ENCODE results near the gene SH3RF3. TPM values are rescaled to one million over a fixed set of nuclear protein-coding genes. Genes with fewer than 3 reads are reported as not detected.

SH3RF3 gene
- polyA plus RNA-seq, 3 donors from 2014 or later, result not detected

GRCh38 chr2:109486711-109487535, 357.9 kb downstream of the SH3RF3 start:
- H3K9me3 Mint-ChIP-seq, result no peaks in the 10 kb centered on the region
- no peaks in the 10 kb centered on the region for H3K36me3 Mint-ChIP-seq
- no peak overlapping the region for H3K27ac Mint-ChIP-seq
- H3K27me3 Mint-ChIP-seq (ENCODE audit: low read depth in 3 of 3), result peaks cover 2 to 4% (median 3%) of the 10 kb centered on the region in 3 donors
- H3K4me1 Mint-ChIP-seq, result no peaks in the 10 kb centered on the region
- no peak overlapping the region for H3K4me3 Mint-ChIP-seq
- DNase-seq, result no peak

- peaks cover 2 to 4% (median 3%) of the 10 kb centered on the region in 3 donors for H3K27me3 Mint-ChIP-seq (ENCODE audit: low read depth in 3 of 3)
- H3K4me3 Mint-ChIP-seq, result no peak overlapping the region
- H3K4me1 Mint-ChIP-seq, result no peaks in the 10 kb centered on the region
- no peaks in the 10 kb centered on the region for H3K36me3 Mint-ChIP-seq
- H3K9me3 Mint-ChIP-seq, result no peaks in the 10 kb centered on the region
- DNase-seq, result no peak
- H3K27ac Mint-ChIP-seq, result no peak overlapping the region
These were observed 358.5 kb downstream of the SH3RF3 start for GRCh38 chr2:109487536-109487869.

- H3K27ac Mint-ChIP-seq, result no peak overlapping the region
- no peak overlapping the region for H3K4me3 Mint-ChIP-seq
- H3K9me3 Mint-ChIP-seq, result no peaks in the 10 kb centered on the region
- H3K4me1 Mint-ChIP-seq, result no peaks in the 10 kb centered on the region
- DNase-seq, result no peak
- no peaks in the 10 kb centered on the region for H3K36me3 Mint-ChIP-seq
- H3K27me3 Mint-ChIP-seq (ENCODE audit: low read depth in 3 of 3), result peaks cover 2 to 4% (median 3%) of the 10 kb centered on the region in 3 donors
These were observed 359.1 kb downstream of the SH3RF3 start for GRCh38 chr2:109487871-109488655.

- DNase-seq, result no peak
- H3K27me3 Mint-ChIP-seq (ENCODE audit: low read depth in 3 of 3), result peaks cover 0 to 4% (median 3%) of the 10 kb centered on the region in 3 donors
- H3K4me3 Mint-ChIP-seq, result no peak overlapping the region
- H3K9me3 Mint-ChIP-seq, result no peaks in the 10 kb centered on the region
- no peak overlapping the region for H3K27ac Mint-ChIP-seq
- H3K4me1 Mint-ChIP-seq, result no peaks in the 10 kb centered on the region
- H3K36me3 Mint-ChIP-seq, result no peaks in the 10 kb centered on the region
These were observed 360.3 kb downstream of the SH3RF3 start for GRCh38 chr2:109489296-109489695.

GRCh38 chr2:109493176-109493935, 364.4 kb downstream of the SH3RF3 start:
- no peaks in the 10 kb centered on the region for H3K9me3 Mint-ChIP-seq

GRCh38 chr2:109494351-109494750, 365.3 kb downstream of the SH3RF3 start:
- no peak for DNase-seq
- no peaks in the 10 kb centered on the region for H3K9me3 Mint-ChIP-seq
- H3K27ac Mint-ChIP-seq, result no peak overlapping the region
- H3K4me3 Mint-ChIP-seq, result no peak overlapping the region
- no peaks in the 10 kb centered on the region for H3K36me3 Mint-ChIP-seq
- H3K27me3 Mint-ChIP-seq (ENCODE audit: low read depth in 3 of 3), result peaks cover 0 to under 1% (median 0%) of the 10 kb centered on the region in 3 donors
- no peaks in the 10 kb centered on the region for H3K4me1 Mint-ChIP-seq

More at GRCh38 chr2:109493176-109493935, 364.4 kb downstream of the SH3RF3 start:
- DNase-seq, result no peak
- no peaks in the 10 kb centered on the region for H3K27me3 Mint-ChIP-seq (ENCODE audit: low read depth in 3 of 3)
- H3K4me1 Mint-ChIP-seq, result no peaks in the 10 kb centered on the region
- no peak overlapping the region for H3K27ac Mint-ChIP-seq
- no peak overlapping the region for H3K4me3 Mint-ChIP-seq
- no peaks in the 10 kb centered on the region for H3K36me3 Mint-ChIP-seq

GRCh38 chr2:109497463-109497862, 368.5 kb downstream of the SH3RF3 start:
- Mint-ChIP-seq H3K27ac (no peak overlapping the region), H3K36me3 (no peaks in the 10 kb centered on the region), H3K9me3 (no peaks in the 10 kb centered on the region), H3K4me3 (no peak overlapping the region), H3K4me1 (no peaks in the 10 kb centered on the region), H3K27me3 (ENCODE audit: low read depth in 3 of 3) (peaks cover 2 to 5% (median 4%) of the 10 kb centered on the region in 3 donors)
- no peak for DNase-seq

- H3K27ac Mint-ChIP-seq, result no peak overlapping the region
- H3K36me3 Mint-ChIP-seq, result no peaks in the 10 kb centered on the region
- H3K27me3 Mint-ChIP-seq (ENCODE audit: low read depth in 3 of 3), result peaks cover 2 to 6% (median 5%) of the 10 kb centered on the region in 3 donors
- no peak for DNase-seq
- no peaks in the 10 kb centered on the region for H3K4me1 Mint-ChIP-seq
- no peaks in the 10 kb centered on the region for H3K9me3 Mint-ChIP-seq
- H3K4me3 Mint-ChIP-seq, result no peak overlapping the region
These were observed 369.2 kb downstream of the SH3RF3 start for GRCh38 chr2:109497911-109498870.

- H3K27ac Mint-ChIP-seq, result no peak overlapping the region
- no peak for DNase-seq
- no peak overlapping the region for H3K4me3 Mint-ChIP-seq
- no peaks in the 10 kb centered on the region for H3K36me3 Mint-ChIP-seq
- H3K9me3 Mint-ChIP-seq, result no peaks in the 10 kb centered on the region
- peaks cover 2 to 6% (median 5%) of the 10 kb centered on the region in 3 donors for H3K27me3 Mint-ChIP-seq (ENCODE audit: low read depth in 3 of 3)
- H3K4me1 Mint-ChIP-seq, result no peaks in the 10 kb centered on the region
These were observed 369.9 kb downstream of the SH3RF3 start for GRCh38 chr2:109498906-109499305.

- no peak overlapping the region for H3K27ac Mint-ChIP-seq
- DNase-seq, result no peak
- no peaks in the 10 kb centered on the region for H3K4me1 Mint-ChIP-seq
- no peak overlapping the region for H3K4me3 Mint-ChIP-seq
- no peaks in the 10 kb centered on the region for H3K9me3 Mint-ChIP-seq
- peaks cover 2 to 6% (median 5%) of the 10 kb centered on the region in 3 donors for H3K27me3 Mint-ChIP-seq (ENCODE audit: low read depth in 3 of 3)
- H3K36me3 Mint-ChIP-seq, result no peaks in the 10 kb centered on the region
These were observed 370.6 kb downstream of the SH3RF3 start for GRCh38 chr2:109499566-109499965.

GRCh38 chr2:109500910-109501309, 371.9 kb downstream of the SH3RF3 start:
- peaks cover 2 to 6% (median 5%) of the 10 kb centered on the region in 3 donors for H3K27me3 Mint-ChIP-seq (ENCODE audit: low read depth in 3 of 3)
- H3K4me1 Mint-ChIP-seq, result no peaks in the 10 kb centered on the region
- DNase-seq, result no peak
- H3K36me3 Mint-ChIP-seq, result no peaks in the 10 kb centered on the region
- H3K27ac Mint-ChIP-seq, result no peak overlapping the region
- no peak overlapping the region for H3K4me3 Mint-ChIP-seq
- no peaks in the 10 kb centered on the region for H3K9me3 Mint-ChIP-seq

- Mint-ChIP-seq H3K4me3 (no peak overlapping the region), H3K27me3 (ENCODE audit: low read depth in 3 of 3) (peaks cover 2 to 6% (median 5%) of the 10 kb centered on the region in 3 donors), H3K27ac (no peak overlapping the region), H3K36me3 (no peaks in the 10 kb centered on the region), H3K4me1 (no peaks in the 10 kb centered on the region), H3K9me3 (no peaks in the 10 kb centered on the region)
- DNase-seq, result no peak
These were observed 372.5 kb downstream of the SH3RF3 start for GRCh38 chr2:109501461-109501860.

- H3K27ac Mint-ChIP-seq, result no peak overlapping the region
- peaks cover 2 to 6% (median 5%) of the 10 kb centered on the region in 3 donors for H3K27me3 Mint-ChIP-seq (ENCODE audit: low read depth in 3 of 3)
- H3K4me1 Mint-ChIP-seq, result no peaks in the 10 kb centered on the region
These were observed 374.2 kb downstream of the SH3RF3 start for GRCh38 chr2:109503191-109503590.

More at GRCh38 chr2:109503191-109503590, 374.2 kb downstream of the SH3RF3 start:
- no peak overlapping the region for H3K4me3 Mint-ChIP-seq
- H3K9me3 Mint-ChIP-seq, result no peaks in the 10 kb centered on the region
- DNase-seq, result no peak
- H3K36me3 Mint-ChIP-seq, result no peaks in the 10 kb centered on the region
